SH-SY5Y (cell line): Measurements from ENCODE around the gene DOCK4.

ENCODE experiments used
- GATA2 ChIP-seq: IDR thresholded peaks from 2 replicates; pipeline ENCODE4 v1.6.1; 2011; ENCODE audit warnings: mild to moderate bottlenecking, low read depth, low read length
- GATA3 ChIP-seq: IDR thresholded peaks from 2 replicates; pipeline ENCODE4 v1.6.1; 2011; ENCODE audit warnings: low read depth, mild to moderate bottlenecking, low read length, moderate library complexity

DNA sequence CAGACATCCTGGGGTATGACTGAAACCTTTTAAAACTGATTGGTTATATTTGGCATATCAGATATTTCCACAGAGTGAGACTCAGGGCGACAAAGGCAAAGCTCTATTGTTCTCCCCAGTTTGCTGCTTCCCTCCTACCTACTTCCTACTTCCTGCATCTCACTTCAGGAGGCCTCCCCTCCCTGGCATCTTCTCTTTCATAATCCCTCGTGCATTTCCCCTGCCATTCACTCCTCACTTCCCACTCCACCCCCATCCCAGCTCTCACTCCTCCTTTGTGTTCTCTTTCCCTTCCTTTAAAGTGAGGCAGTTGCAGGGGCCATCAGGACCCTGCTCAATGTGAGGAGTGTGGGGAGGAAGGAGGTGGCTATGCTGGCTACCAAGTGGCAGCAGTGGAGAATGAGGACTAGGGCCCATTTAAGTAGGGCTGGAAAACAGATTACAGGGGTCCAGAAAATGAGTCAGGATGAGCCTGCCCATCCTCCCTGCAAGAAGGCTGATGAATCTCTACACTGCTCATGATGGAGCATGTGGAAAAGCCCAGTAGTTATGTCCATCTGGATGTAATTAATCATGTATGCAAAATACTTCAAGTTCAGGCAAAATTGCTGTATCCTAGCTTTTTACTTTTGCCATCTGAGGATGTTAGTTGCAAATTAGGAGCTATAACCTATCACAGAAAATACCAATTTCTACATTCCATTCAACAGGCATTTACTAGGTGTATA lies 332.1 kb downstream of the DOCK4 start:
- TF ChIP-seq GATA3 (no peak), GATA2 (no peak)
